ENCODE measurements around the gene JAG1.

Gene JAG1

DNA sequence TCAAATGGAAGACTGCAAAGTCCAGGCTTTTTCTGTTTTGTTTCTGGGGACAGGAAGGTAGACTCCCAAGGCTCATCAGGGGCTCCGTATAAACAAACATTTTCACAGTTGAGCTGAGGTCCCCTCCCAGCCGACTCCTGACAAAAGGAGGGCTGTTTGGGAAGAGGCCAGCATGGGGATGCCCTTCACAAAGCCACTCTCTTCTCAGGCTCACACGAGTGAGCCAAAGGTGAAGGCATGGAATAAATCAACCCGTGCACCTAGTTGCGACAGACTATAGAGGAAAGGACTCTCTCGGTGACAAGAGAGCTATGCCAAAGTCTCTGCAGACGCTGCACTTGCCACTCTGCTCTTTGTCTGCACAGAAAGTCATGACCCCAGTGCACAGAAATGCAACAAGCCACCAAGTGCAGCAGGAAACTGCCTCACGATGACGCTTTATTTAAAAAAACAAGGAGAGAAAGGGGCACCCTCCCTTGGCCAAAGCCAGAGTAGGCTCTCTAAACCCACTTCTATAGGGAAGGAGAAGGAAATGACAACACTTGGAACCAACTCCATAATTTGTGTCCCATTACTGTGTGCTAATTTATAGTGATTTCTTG is 21.0 kb downstream of the JAG1 start:
- DNase-seq (ENCODE audit: low spot score): no peak

DNA sequence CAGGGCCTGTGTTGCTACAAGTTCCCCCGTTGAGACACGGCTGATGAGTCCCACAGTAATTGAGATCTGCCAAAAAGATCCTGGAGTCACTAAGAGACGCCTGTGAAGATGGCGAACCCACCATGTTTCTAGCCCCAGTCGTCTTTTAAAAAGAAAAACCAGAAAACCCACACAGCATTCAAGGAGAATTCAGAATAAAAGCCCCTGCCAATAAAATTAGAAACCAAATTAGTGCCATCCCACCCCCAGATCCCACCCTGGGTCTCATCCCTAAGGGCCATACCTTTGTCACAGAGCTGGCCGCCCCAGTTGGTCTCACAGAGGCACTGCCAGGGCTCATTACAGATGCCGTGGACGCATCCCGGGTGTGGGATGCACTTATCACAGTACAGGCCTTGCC is 21.6 kb downstream of the JAG1 start:
- no peak for DNase-seq (ENCODE audit: low spot score)

DNA sequence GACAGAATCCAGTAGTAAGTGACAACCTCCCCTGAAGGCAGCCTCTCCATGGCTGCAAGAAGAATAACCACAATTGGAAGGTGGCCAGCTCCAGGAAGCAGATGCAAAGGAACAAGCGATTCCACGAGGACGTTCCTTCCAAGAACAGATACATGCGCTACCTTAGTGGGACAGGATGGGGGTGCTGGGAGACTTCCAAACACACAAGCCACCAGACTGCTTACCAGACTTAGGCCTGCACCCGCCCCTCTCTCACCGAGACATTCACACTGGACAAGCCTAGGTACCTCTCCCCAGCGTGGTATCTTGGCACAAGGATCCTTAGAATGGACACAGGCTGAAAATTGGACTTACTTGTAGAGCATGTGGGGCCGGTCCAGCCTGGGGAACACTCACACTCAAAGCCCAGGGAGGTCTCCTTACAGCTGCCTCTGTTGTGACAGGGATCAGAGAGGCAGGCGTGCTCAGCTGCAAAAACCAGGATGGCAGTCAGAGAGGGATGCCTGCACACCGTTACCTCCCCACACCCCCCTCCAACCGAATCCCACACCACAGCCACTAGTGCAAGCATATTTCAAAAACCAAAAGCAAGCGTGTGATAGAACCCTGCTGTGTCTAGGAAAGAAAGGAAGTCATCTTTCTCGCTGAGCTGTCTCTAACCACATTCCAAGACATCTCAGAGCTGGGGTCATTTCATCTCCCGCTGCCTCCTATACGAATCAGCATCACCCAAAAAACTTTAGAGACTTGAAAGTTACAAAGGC is 22.4 kb downstream of the JAG1 start:
- DNase-seq (ENCODE audit: low spot score): no peak

DNA sequence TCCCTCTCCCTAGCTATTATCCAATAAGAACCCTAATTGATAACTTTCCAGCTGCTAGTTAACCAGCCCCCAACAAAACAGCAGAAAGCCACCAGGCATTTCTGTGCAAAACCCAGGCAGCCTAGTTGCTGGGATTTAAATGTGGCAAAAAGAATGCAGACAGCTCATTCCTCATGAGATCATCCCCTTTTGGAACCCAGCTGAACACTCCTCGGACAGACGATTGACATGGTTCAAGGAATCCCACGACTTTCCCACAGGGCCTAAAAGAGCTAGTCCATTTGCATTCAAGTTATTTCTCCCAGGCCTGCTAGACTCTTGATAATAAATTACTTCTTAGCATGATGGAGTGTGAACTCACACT is 24.0 kb downstream of the JAG1 start:
- DNase-seq (ENCODE audit: low spot score): no peak

DNA sequence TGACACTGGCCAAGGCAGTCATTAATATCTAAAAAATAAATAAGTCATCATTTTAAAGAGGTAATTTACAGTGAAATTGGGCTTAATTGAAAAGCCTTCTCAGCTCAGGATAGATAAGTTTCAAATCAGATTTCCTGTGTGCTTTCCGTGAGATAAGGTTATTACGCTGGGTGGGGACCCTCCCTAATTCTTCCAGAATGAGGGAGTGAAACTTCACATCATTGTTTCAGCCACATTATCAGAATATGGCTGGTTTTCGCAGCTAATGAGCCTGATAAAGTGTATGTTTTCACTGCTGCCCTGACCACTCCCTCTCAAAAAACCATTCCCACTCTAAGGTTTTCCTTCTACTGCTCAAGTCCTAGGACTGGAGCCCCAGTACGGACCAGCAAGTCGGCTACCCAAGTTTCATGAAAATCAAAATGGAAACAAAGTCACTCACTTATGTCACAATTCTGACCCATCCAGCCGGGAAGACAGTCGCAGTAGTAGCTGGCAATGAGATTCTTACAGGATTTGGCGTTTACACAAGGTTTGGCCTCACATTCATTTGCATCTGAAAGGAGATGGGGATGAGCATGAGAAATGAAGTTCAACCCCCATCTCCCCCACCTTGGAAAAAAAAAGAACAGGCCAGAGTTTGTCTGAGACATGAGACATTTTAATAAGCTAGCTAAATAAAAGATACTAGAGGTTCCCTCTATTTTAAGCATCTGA is 24.6 kb downstream of the JAG1 start:
- DNase-seq (ENCODE audit: low spot score): no peak

DNA sequence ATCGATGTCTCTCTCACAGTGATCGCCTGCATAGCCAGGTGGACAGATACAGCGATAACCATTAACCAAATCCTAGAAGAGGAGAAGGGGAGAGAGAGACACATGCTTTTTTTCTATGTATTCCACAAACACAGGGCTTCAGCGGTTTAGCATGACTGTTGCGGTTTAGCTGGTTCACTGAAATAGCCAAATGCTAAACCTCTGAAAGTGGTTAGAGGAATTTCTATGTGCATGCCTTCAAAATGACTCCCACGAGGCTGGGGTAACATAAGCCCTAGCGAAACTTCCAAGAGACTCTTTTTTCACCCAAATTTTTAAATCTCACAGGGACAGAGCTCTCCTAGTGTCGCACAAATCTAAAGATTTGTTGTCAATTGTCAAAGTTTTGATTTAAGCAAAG is 25.1 kb downstream of the JAG1 start:
- DNase-seq (ENCODE audit: low spot score): no peak

DNA sequence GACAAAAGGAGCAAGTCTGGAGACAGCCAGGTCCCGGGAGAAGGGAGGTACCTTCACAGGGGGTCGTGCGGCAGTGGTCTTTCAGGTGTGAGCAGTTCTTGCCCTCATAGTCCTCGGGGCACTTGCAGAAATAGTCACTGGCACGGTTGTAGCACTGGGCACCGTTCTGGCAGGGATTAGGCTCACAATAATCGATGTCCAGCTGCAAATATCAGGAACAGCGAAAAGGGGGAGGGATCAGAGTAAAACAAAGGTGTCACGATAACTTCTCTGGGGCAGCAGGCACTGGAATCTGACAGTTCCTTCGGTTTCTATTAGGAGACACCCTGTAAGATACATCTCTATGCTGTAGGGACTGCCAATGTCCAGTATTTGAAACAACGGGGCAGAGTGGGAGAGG is 25.9 kb downstream of the JAG1 start:
- no peak for DNase-seq (ENCODE audit: low spot score)

DNA sequence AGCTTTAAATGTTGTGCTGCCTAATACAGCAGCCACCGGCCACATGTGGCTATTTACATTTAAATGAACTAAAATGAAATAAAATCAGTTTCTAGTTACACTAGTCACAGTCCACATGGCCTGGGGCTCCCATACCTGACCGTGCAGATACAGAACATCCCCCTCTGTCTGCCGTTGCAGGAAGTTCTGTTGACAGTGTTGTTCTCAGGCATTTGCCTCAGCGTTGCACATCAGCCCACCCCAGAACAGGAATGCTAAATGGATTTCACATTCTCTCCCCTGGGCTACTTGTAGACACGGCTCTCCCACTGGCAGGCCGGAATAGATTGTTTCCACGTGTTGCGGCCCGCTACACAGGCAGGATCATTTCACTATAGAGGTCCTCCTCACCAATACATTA is 26.3 kb downstream of the JAG1 start:
- DNase-seq (ENCODE audit: low spot score): peak; percentile 52

DNA sequence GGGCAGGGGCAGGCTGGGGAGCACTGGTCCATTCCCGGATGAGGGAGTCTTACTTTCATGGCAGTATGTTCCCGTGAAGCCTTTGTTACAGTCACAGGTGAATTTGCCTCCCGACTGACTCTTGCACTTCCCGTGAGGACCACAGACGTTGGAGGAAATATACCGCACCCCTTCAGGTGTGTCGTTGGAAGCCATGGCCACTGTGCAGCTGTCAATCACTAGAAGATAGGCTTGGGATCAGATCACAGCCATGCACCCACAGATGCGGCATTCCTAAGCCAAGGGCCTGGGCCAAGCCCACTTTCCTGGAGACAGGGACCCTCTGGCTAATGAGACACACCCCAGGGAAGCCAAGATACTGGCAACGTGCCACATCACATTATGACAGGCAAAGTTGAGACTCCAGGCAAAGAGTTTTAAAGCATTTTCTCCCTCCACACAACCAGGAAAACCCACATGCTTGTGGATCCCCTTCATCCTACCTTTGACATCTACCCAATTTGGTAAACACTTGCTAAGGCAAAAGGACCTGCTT is 26.8 kb downstream of the JAG1 start:
- DNase-seq (ENCODE audit: low spot score): no peak

DNA sequence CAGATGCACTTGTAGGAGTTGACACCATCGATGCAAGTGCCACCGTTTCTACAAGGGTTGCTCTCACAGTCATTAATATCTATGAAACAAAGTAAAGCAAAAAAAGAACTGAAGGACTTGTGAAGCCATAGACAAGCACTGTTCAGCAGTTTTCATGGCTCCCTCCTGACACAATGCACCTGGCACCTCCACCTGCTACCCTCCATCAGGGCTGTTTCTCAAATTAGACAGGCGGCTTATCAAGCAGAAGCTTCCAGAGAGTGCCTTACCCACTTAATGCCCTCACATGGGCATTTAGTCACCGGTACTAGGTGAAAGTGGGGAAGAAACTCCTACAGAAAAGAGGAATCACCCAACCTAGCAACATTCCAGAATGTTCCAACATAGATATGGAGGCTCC is 27.8 kb downstream of the JAG1 start:
- DNase-seq (ENCODE audit: low spot score): no peak

DNA sequence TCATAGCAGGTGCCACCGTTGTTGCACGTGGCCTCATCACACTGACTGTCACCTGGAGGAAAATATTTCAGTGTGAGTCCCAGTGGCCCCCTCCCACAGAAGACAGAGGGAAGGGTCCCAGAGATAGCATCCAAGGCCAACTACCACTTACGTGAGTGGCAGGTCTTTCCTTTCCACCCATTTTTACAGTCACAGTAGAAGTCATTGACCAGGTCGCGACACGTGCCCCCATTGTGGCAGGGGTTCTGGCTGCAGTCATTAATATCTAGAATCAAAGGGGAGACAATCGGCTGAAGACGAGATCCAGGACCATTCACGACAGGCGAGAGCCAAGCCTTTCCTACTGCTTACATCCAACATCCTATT is 28.6 kb downstream of the JAG1 start:
- no peak for DNase-seq (ENCODE audit: low spot score)

DNA sequence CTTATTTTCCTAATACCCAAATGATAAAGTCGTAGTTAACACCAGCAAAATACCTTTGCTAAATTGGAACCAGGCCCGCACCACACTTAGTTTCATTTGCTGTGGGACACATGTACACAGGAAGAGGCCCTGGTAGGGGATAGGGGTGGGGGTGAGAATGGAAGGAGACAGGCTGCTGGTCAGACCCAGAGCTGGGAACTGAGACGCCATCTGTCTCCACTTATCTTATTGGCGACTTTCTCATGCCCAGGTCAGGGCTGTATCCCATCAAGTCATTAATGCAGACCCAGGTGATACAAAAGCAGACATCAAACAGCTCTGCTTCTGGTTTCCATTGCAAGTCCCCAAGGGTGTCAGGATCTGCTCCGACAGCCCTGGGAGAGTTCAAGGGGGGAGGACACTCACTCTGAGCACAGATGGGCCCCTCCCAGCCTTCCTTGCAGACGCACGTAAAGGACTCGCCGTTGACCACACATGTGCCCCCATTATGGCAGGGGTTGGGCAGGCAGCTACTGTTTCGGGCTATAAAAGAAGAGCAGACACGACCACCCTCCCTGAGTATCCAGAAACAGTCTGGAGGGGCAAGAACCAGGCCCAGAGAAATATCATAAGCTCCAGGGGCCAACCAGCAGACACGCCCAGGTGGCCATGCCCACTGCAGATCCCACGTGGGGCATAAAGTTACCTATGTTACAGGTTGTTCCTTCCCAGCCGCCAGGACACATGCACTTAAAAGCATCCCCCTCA is 29.2 kb downstream of the JAG1 start:
- no peak for DNase-seq (ENCODE audit: low spot score)

DNA sequence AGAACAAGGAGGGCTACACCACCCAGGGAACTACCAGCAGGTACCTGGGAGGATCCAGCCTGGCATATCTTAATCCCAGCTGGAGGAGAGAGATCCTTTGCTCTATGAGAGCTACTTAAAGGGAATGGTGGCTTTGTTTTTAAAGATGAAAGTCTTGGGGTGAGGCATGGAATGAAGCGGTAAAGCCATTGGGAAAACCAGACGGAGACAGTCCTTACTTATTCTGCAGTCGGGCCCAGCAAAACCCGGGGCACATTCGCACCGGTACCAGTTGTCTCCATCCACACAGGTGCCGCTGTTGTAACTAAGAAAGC is 30.3 kb downstream of the JAG1 start:
- no peak for DNase-seq (ENCODE audit: low spot score)

DNA sequence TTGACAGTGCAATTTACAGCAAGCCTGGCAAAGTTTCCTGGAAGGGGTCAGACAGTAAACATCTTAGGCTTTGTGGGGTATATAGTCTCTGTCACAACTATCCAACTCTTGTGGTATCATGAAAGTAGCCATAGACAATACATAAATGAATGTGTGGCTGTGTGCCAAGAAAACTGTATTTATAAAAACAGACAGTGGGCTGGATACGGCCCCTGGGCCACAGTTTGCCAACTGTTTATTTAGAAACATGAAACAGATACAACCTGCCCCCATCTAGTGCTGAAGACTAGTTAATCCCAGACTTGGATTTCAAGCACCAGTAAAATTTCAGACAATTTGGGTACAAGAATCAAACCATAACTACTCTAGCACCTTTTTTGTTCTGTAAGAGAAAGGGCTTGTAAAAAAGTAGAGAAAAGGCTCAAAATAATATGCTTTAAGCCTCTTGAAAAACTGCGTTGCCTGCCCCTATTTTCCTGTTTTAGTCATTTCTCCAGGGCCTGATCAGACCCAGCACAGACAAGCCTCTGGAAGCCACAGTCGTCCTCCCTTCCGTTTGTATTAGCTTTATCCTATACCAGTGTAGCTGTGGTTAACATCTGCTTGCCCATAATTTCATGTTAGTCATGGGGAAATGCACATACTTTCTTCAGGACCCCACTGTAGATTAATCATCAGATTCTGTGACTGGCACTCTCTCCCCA is 30.8 kb downstream of the JAG1 start:
- no peak for DNase-seq (ENCODE audit: low spot score)

DNA sequence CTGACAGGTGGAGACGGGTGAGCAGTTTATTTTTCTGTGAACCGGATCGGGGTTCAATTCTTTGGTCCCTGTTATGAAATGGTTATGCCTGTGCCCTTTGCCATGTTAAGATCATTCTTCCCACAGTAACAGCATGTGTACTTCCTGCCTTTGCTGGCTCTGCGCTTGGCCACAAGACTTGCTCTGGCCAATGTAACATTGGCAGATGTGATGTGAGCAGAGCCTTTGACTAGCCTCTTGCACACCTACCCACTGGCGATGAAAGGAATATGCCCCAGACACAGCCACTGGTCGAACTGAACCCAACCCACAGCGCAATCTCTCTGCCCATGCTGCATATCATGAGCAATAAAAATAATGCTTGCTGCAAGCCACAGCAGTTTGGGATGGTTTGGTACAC is 31.9 kb downstream of the JAG1 start:
- no peak for DNase-seq (ENCODE audit: low spot score)

DNA sequence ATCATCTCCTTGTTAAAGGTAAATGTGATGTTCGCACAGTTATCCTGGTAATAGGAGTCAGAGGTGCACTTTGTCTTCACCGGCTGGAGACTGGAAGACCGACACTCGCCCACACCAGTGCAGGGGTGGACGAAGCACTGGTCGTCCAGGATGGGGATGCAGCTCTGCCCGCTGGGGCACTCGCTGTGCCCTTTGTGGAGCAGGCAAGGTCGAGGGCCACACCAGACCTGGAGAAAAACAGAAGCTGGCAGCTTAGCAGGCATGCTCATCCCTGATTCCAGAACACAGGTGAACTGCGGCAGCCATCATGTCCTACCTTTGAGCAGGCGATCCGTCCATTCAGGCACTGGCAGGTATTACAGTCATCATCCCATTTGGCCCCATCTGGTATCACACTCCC is 32.3 kb downstream of the JAG1 start:
- DNase-seq (ENCODE audit: low spot score): no peak

DNA sequence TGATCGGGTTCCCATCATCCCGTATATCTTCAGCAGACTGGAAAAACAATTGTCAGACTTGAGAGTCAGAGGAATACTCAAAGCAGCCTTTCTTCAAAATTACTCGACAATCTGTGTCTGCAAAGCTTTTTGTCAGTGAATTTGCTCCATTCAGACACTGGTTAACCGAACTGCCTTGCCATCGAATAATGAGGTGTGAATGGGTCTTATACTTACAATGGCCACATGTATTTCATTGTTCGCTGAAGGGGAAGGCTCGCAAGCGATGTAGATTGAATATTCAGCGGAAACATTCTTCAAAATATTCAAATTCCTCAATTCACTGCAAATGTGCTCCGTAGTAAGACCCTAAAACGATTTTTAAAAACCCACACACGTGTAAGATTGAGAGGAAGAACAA is 32.9 kb downstream of the JAG1 start:
- no peak for DNase-seq (ENCODE audit: low spot score)

DNA sequence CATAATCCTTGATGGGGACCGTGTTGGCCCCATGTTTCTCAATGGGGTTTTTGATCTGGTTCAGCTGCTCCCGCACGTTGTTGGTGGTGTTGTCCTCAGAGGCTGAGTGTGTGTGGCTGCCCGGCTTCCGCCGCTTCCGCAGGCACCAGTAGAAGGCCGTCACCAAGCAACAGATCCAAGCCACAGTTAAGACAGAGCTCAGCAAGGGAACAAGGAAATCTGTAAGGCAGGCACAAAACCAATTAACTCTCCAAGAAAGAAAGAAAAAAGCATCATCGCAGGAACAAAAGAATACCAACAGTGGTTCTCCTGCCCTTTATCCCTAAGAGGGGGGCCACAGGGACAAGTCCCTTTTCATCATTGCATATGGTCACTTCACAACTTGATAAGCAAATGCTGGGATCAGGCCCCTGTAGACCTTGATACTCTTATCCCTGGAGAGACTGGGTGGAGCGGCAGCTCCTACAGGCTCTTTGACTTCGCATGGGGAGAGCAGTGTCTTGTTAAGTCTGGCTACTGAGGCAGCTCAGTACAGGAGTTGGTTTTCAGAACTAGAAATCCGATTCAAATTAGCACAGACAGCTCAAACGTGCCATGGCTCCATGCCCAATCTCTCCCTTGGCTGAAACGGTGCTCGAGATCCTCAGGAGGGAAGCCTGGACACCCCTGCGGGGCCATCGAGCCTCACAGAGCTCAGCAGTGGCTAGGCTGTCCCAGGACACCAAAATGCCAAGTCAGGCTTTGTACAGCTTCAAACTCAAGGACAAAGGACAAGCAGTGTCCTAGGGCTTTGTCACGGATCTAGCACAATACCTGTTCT is 33.9 kb downstream of the JAG1 start:
- DNase-seq (ENCODE audit: low spot score): no peak

DNA sequence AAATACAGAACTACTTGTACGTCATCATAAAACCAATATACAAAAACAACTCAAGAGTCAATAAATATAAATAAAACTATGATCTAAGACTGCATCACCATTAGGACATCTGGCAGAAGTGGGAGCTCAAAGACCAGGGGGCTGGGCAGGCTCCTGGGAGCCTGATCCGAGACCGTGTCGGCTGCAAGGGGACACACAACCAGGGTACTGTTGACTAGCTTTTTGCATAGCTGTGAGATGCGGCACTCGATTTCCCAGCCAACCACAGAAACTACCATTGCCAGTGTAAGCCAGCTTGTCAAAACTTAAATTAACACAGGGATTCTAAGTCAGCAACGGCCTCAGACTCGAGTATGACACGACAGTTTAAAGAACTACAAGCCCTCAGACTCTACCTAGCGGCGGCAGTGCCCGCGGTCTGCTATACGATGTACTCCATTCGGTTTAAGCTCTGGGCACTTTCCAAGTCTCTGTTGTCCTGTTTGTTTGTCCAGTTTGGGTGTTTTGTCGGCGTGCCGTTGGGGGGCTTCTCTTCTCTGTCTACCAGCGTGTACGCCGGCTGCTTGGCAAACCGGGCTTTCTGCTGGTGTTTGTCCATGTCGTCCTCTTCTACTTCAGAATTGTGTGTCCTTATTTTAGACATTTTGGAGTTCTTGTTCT is 34.6 kb downstream of the JAG1 start:
- no peak for DNase-seq (ENCODE audit: low spot score)

DNA sequence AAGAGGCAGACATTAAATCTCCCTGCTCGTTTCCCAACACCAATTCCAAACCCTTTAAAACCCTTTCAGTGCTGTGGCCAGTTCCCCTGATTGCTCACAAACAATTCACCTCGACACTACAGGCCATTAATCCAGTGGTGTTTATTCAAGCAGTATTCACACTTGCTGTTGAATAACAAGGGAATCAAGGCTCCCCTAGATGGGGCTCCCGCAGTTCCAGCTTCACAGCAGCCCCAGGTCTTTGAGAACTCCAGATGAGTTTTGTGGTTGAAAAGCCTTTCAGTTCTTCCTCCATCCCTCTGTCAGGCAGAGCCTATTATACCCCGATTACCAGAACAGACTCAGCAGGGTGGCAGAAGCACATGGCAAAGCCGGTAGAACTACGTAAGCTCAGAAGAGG is 36.2 kb downstream of the JAG1 start:
- DNase-seq (ENCODE audit: low spot score): no peak

DNA sequence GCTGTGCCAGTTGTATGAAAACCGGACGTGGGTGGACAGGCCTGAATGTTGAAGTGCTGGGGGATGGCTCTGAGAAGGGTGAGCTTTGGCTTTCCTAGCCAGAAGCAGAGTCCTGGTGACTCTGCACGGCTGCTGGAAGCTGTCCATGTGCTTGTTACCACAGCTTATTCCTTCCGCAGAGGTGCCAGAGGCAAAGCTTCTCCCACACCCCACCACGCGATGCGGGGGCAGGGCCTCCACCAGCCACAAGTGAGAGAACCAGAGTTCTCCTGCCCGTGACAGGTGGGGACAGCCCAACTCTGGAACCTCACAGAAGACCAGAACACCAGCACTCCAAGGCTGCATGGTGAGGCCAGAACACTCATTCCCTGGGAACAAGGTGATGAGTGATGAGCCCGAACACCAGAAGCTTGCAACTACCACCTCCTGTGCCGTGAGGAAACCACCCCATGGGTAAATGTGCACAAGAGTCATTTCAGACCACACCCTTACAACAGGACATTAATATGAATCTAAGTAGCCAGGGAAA is 36.7 kb downstream of the JAG1 start:
- no peak for DNase-seq (ENCODE audit: low spot score)
